Muscle layer of colon (tissue), 2 donors: ENCODE measurements around the gene ACP7.

Experiments used
- H3K27ac ChIP-seq: one replicate; pipeline ENCODE4 v1.7.0; 2013; ENCODE audit warnings: low read depth, mild to moderate bottlenecking, low read length, moderate library complexity
- H3K27me3 ChIP-seq, 2 donors: one replicate each; pipeline ENCODE4 v1.7.0; 2013; ENCODE audit warnings: low read length in 2 of 2, mild to moderate bottlenecking in 2 of 2; ENCODE audit not compliant: insufficient read depth in 2 of 2, control insufficient read depth in 1 of 2
- H3K36me3 ChIP-seq: one replicate; pipeline ENCODE4 v1.7.0; 2013; ENCODE audit warnings: mild to moderate bottlenecking, low read length; ENCODE audit not compliant: insufficient read depth
- H3K4me1 ChIP-seq: one replicate; pipeline ENCODE4 v1.7.0; 2013; ENCODE audit warnings: mild to moderate bottlenecking, low read length; ENCODE audit not compliant: insufficient read depth
- H3K4me3 ChIP-seq, 2 donors: one replicate each; pipeline ENCODE4 v1.7.0; 2013; ENCODE audit warnings: low read length in 2 of 2, low read depth in 1 of 2, mild to moderate bottlenecking in 1 of 2, moderate library complexity in 1 of 2
- H3K9ac ChIP-seq: one replicate; pipeline ENCODE4 v1.7.0; 2013; ENCODE audit warnings: low read length
- H3K9me3 ChIP-seq: one replicate; pipeline ENCODE4 v1.7.0; 2013; ENCODE audit warnings: mild to moderate bottlenecking, low read length
- donor health status: abdominal sarcoma.
- donor health status: Adenocarcinoma of cecum.

Gene ACP7, protein sequence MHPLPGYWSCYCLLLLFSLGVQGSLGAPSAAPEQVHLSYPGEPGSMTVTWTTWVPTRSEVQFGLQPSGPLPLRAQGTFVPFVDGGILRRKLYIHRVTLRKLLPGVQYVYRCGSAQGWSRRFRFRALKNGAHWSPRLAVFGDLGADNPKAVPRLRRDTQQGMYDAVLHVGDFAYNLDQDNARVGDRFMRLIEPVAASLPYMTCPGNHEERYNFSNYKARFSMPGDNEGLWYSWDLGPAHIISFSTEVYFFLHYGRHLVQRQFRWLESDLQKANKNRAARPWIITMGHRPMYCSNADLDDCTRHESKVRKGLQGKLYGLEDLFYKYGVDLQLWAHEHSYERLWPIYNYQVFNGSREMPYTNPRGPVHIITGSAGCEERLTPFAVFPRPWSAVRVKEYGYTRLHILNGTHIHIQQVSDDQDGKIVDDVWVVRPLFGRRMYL

GRCh38 chr19:39083983-39084731, at the start of gene ACP7:
Gene ACP7, plus strand, starts transcription at chr19:39084368. Its CDS starts 902 bp downstream, at chr19:39085270.
- Histone ChIP-seq H3K36me3 (no peaks in the 10 kb centered on the region), H3K27ac (no peak within 1 kb of the TSS), H3K4me1 (no peaks in the 10 kb centered on the region), H3K9me3 (no peaks in the 10 kb centered on the region), H3K9ac (no peak within 1 kb of the TSS), H3K4me3 (no peak within 1 kb of the TSS), H3K27me3 (peaks cover 16 to 40% of the 10 kb centered on the region in 2 donors)

DNA sequence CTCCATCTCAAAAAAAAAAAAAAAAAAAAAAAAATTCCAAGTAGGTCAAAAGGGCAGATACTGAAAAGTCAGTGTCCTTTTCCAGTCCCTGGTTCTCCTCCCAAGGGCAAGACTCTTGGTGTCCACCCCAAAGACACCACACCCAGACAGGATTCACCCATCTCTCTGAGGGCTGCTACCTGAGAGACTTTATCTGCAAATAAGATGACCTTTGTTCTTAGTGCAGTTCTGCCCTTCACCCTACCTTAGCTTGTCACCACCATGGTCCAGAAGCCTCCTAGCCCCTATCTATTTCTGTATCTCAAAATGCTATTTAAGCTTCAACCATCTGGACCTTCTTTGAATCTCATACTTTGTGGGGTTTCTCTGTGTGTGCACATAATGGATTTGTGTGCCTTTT, 47.6 kb upstream of the ACP7 start:
- Histone ChIP-seq H3K4me1 (no peaks in the 10 kb centered on the region), H3K36me3 (no peaks in the 10 kb centered on the region), H3K9me3 (no peaks in the 10 kb centered on the region), H3K27ac (no peak overlapping the region), H3K4me3 (no peak overlapping the region), H3K27me3 (no peaks in the 10 kb centered on the region), H3K9ac (no peak overlapping the region)

- H3K9me3 ChIP-seq, result no peaks in the 10 kb centered on the region
- no peaks in the 10 kb centered on the region for H3K27me3 ChIP-seq
- H3K4me1 ChIP-seq, result no peaks in the 10 kb centered on the region
- no peak overlapping the region for H3K9ac ChIP-seq
- no peaks in the 10 kb centered on the region for H3K36me3 ChIP-seq
- no peak overlapping the region for H3K4me3 ChIP-seq
- H3K27ac ChIP-seq, result no peak overlapping the region
Observed at GRCh38 chr19:39037194-39037593, 47.0 kb upstream of the ACP7 start.

DNA sequence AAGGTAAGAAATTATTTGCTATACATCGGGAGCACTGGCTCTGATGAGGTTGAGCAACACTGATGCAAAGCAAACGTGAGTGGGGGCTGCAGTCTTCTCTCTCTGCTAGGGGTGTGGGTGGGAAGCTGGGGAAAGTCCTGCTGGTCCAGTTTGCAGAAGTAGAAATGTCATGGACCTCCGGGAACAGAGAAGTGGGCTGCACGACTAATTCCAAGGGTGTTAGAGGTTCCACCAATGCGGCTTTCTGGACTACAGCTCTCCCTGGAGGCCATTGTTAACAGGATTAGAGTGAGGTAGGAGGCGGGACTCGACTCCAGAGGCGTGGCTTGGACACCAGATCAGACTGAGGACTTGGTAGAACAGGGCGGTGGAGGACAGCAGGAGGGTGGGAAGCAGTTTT, 46.1 kb upstream of the ACP7 start:
- Histone ChIP-seq H3K36me3 (no peaks in the 10 kb centered on the region), H3K27ac (no peak overlapping the region), H3K9ac (no peak overlapping the region), H3K27me3 (no peaks in the 10 kb centered on the region), H3K4me3 (no peak overlapping the region), H3K9me3 (no peaks in the 10 kb centered on the region), H3K4me1 (no peaks in the 10 kb centered on the region)

DNA sequence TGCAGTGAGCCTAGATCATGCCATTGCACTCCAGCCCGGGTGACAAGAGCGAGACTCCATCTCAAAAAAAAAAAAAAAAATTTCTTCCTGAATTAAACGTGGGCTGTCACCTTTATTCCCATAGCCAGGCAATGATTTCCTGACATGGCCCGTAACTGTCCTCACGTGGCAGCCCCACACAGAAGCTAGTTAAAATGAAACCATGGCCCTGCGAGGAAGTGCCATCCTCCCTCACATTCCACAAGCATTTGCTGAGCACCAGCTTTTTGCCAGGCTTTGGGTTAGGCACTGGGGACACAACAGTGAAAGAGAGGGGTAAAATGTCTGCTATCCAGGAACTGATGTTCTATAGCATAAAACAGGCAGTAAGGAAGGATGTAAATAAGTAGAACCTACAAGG, 38.7 kb upstream of the ACP7 start:
- Histone ChIP-seq H3K9me3 (no peaks in the 10 kb centered on the region), H3K27me3 (no peaks in the 10 kb centered on the region), H3K36me3 (no peaks in the 10 kb centered on the region), H3K27ac (no peak overlapping the region), H3K4me1 (no peaks in the 10 kb centered on the region), H3K9ac (no peak overlapping the region), H3K4me3 (no peak overlapping the region)

DNA sequence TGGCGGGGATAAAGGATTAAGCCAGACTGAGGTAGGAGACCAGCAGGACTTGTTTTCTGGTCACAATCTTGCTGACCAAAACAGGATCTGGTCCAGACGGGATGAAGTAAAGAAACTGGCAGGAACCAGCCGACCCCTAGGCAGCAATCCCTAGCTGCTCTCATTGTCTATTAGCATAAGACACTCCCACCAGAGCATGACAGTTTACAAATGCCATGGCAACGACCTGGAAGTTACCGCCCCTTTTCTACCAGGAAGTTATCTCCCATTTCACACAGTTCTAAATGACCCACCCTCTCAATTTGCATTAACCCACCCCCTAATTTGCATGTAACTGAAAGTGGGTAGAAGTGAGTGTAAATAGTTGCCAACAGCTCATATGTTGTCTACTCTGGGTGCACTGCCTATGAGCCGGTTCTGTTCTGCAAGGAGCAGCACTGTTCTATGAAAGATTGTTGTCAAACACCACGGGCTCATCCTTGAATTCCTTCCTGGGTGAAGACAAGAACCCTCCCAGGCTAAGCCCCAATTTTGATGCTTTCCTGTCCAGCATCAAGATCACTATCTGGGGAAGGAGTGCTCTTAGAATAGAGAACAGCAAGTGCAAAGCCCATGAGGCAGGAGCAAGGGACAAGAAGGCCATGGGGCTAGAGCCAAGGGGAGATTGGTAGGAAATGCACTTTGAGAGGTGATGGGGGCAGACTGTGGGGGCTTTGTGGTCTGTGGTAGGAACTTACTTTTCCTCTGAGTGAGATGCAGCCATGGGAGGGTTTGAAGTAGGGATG, 37.9 kb upstream of the ACP7 start:
- no peaks in the 10 kb centered on the region for H3K27me3 ChIP-seq
- H3K27ac ChIP-seq, result no peak overlapping the region
- no peak overlapping the region for H3K9ac ChIP-seq
- no peaks in the 10 kb centered on the region for H3K4me1 ChIP-seq
- no peak overlapping the region for H3K4me3 ChIP-seq
- H3K9me3 ChIP-seq, result no peaks in the 10 kb centered on the region
- H3K36me3 ChIP-seq, result no peaks in the 10 kb centered on the region

GRCh38 chr19:39047073-39047472, 37.1 kb upstream of the ACP7 start:
- Histone ChIP-seq H3K27me3 (no peaks in the 10 kb centered on the region), H3K27ac (no peak overlapping the region), H3K4me3 (no peak overlapping the region), H3K9ac (no peak overlapping the region), H3K9me3 (no peaks in the 10 kb centered on the region), H3K36me3 (no peaks in the 10 kb centered on the region), H3K4me1 (no peaks in the 10 kb centered on the region)

DNA sequence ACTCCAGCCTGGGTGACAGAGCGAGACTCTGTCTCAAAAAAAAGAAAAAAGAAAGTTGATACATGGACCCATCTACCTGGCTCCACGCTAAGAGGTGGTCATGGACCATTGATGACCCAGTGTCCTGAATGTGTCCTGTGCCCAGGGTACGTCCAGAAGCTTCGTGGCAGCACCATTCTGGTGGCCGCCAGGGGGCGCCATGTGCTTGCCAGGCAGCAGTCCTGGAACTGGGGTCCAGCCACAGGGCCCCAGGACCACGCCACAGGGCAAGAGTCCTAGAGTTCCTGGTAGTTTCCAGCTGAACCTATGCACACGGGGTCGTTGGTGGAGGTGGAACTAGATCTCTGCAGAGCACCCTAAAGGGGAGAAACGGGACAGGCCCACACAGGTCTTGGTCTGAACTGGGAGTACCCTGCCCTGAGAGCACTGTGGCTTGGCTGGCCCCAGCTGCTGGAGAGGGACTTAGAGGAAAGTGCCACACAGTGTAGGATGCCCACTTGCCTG, 31.9 kb upstream of the ACP7 start:
- no peaks in the 10 kb centered on the region for H3K9me3 ChIP-seq
- no peak overlapping the region for H3K27ac ChIP-seq
- no peak overlapping the region for H3K9ac ChIP-seq
- H3K4me1 ChIP-seq, result no peaks in the 10 kb centered on the region
- no peaks in the 10 kb centered on the region for H3K36me3 ChIP-seq
- H3K4me3 ChIP-seq, result no peak overlapping the region
- no peaks in the 10 kb centered on the region for H3K27me3 ChIP-seq

GRCh38 chr19:39052846-39053245, 31.3 kb upstream of the ACP7 start:
- H3K27ac ChIP-seq, result no peak overlapping the region
- H3K36me3 ChIP-seq, result no peaks in the 10 kb centered on the region
- H3K9ac ChIP-seq, result no peak overlapping the region
- no peaks in the 10 kb centered on the region for H3K4me1 ChIP-seq
- no peaks in the 10 kb centered on the region for H3K9me3 ChIP-seq
- no peak overlapping the region for H3K4me3 ChIP-seq
- no peaks in the 10 kb centered on the region for H3K27me3 ChIP-seq

- Histone ChIP-seq H3K9me3 (no peaks in the 10 kb centered on the region), H3K4me3 (no peak overlapping the region), H3K4me1 (no peaks in the 10 kb centered on the region), H3K27me3 (no peaks in the 10 kb centered on the region), H3K36me3 (no peaks in the 10 kb centered on the region), H3K9ac (no peak overlapping the region), H3K27ac (no peak overlapping the region)
Observed at GRCh38 chr19:39053276-39054090, 30.7 kb upstream of the ACP7 start.
